LNCAP (cell line): Measurements from ENCODE around the gene APOL4.

ENCODE experiments used
- TF ChIP-seq, protein P1 (sequence below): fragments of 450-650 bp; IDR thresholded peaks from 2 replicates; pipeline ENCODE4 v1.5.1; 2017; ENCODE audit warnings: mild to moderate bottlenecking

The APOL4 gene

DNA sequence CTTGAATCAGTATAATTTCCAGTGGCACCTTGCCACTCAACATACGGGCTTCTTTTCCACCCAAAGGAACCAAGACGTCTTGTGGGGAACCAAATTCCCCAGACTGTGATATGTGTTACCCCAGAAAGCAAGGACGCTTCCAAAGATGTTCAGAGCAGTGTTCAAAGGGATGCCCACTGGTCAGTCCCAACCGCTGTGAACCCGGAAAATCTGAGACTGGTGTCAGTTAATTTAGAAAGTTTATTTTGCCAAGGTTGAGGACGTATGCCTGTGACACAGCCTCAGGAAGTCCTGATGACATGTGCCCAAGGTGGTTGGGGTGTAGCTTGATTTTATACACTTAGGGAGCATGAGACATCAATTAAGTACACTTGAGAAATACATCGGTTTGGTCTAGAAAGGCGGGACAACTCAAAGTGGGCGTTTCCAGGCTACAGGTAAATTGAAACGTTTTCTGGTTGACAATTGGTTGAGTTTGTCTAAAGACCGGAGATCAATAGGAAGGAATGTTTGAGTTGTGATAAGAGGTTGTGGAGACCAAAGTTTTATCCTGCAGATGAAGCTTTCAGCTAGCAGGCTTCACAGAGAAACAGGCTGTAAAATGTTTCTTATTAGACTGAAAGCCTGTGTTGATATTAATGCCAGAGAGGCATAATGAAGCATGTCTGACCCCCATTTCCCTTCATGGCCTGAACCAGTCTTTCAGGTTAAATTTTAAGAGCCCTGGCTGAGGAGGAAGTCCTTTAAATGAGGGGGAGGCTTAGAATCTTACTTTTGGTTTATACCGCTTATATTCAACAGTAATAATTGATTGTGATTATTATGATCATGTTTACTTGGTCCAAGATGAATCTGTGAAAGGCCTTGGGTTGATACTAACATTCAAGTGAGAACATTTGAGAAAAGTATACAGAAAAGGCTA is 47.8 kb downstream of the APOL4 start:
- TF ChIP-seq, protein P1, sequence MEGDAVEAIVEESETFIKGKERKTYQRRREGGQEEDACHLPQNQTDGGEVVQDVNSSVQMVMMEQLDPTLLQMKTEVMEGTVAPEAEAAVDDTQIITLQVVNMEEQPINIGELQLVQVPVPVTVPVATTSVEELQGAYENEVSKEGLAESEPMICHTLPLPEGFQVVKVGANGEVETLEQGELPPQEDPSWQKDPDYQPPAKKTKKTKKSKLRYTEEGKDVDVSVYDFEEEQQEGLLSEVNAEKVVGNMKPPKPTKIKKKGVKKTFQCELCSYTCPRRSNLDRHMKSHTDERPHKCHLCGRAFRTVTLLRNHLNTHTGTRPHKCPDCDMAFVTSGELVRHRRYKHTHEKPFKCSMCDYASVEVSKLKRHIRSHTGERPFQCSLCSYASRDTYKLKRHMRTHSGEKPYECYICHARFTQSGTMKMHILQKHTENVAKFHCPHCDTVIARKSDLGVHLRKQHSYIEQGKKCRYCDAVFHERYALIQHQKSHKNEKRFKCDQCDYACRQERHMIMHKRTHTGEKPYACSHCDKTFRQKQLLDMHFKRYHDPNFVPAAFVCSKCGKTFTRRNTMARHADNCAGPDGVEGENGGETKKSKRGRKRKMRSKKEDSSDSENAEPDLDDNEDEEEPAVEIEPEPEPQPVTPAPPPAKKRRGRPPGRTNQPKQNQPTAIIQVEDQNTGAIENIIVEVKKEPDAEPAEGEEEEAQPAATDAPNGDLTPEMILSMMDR = no peak

DNA sequence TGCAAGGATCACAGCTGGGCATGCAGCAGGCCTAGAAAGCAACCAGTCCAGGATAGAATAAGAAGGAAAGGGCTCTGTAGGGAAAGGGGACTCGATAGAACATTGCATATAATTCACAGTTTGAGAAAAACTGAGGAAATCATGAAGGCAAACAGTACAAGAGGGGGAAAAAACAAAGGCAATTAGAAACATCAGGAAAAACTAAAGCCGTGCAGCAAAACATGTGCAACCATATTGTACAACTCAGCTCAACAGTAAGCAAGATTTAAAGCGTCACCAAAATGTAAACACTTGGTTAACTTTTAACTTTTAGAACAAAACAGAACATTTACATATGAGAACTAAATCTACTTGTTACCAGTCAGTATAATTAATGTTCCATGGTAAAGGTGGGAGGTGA is 49.5 kb downstream of the APOL4 start:
- TF ChIP-seq, protein P1 = no peak

DNA sequence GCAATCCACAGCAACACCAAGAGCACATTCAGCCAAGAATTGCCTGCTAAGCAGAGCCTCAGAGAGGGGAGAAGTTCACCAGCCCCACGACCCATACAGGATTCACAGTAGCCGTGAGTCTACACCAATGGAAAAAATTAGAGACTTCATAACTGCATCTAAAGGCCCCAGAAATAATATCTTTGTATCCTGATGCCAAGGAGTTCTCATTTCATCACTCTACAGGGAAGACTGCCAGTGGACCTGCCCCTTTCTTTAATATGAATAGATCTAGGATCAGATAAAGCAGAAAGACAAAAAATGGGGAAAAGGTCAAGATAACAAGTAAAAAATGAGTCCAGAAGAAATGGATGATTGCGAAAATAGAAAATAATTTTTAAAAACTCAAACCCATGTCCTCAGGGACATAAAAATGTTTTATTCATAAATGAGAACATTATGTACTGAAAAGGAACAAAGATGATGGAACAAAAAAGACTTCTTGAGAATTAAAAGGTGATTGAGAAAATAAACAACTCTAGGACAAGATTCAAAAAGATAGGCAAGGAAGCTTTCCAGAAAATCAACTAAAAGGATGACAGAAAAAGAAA is 50.5 kb downstream of the APOL4 start:
- TF ChIP-seq, protein P1 = no peak

DNA sequence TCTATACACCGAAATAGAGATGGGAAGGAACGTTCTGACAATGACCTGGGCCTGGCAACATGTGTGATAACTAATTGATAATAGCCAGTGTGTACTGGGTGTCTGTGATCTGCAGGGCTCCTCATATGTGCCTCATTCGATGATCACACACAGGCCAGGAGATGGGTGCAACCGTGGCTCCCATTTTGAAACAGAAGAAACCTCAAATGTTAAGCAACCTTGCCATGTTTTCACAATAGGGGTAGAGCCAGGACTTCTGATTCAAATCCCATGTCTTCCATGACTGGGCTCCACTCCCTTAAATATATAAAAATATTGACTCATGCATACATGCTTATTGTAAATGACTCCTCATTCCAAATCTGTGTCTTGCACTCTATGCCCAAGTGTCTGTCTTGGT is 52.2 kb downstream of the APOL4 start:
- TF ChIP-seq, protein P1 = no peak

DNA sequence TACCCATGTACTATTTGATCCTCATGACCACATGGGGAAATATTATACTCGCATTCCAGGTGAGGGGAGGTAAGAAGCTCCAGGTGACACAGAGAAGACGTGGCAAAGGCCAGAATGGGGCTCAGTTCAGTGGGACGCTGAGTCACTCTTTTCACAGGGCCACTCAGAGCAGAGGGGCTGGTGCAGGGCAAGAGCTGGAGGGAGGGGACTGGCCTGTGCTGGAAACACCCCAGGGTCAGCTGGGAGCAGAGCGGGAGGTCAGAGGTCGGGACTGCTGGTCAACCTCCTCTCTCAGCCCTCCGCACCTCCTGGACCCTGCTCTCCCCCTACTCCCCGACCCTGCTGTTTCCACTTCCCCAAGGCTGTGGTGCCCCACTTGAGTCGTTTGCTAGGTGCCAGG is 53.2 kb downstream of the APOL4 start:
- TF ChIP-seq, protein P1 = no peak

DNA sequence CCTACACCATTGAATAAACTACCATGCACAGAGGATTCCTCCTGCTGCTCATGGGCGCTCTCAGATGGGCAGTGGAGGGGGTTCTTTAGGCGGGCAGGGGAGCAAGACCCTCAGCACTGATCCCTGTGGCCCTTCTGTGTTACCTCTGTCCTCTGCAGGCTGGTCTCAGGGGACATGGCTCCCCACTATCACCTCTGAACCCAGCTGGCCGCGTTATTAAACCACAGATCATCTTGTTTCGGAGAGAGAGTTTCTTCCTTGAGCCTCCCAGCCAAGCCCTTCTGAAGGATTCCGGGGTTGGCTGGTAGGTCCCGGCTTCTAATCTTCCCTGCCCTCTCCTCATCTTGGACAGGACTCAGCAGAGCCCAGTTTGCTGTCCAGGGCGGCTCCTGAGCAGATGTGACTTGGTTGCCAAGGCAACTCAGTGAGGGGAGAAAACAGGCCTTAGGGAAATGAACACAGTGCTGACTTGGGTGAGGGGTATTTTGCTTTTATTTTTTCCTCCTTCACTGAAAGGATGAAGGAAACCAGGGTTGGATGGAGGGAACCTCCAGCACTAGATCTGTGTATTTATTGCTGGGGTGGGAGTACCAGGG is 54.3 kb downstream of the APOL4 start:
- TF ChIP-seq, protein P1 = no peak

DNA sequence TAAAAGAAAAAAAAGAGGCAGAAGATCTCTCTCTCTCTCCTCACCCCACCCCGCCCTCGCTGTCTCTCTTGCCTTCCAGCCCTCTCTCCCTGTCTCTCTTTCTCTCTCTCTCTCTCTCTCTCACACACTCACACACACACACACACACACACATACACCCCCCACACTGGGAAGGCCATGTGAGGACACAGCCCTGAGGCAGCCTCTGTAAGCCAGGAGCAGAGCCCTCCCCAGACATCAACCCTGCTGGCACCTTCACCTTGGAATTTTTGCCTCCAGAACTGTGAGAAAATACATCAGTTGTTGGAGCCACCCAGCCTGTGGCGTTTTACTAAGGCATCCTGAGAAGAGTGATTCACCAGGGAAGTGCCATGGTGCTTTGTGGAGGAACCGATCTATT is 55.7 kb downstream of the APOL4 start:
- TF ChIP-seq, protein P1 = no peak
